GM19395 (cell line): ENCODE results near the gene MAPK8IP3.
"Not testable (repeated sequence)": the region's sequence is repeated elsewhere in the genome, so short reads cannot be mapped to it uniquely, and the experiment has no call there.

Experiments
- ATAC-seq: cut with Tn5 transposase; IDR thresholded peaks from one replicate; pipeline ENCODE4 v1.9.1; 2021; ENCODE audit warnings: mild to moderate bottlenecking, moderate library complexity; ENCODE audit not compliant: unreplicated experiment

The MAPK8IP3 gene

DNA sequence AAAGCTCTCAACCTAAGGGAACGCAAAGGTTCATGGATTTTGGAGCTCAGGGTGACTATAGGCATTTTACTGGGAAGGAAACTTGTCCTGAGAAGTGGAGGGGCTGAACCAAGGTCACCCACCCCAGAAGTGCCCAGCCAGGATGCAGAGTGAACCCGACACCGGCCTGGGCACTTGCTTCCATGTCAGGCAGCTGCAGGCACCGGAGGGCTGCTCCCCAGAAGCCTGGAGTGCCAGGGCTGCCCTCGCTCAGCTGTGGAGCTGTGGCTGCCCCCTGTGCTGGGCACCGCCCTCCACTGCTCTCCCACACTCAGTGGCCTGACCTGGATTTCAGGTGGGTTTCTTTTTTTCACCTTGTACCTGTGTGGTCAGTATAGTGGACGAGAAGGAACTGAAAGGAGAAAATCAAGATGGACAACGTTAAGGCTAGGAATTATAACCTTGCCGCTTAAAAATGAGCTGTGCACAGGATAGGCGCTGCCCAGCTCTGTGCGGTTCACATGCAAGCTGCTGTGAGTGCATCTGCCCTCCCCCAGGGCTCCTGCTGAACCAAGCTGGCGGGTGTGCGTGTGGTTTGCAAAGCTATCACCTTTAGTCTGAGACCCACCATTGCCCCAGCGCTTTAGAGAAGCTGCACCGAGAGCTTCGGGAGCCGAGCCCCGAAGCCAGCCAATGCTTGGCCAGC lies 2.2 kb downstream of the MAPK8IP3 start:
- no peak for ATAC-seq

DNA sequence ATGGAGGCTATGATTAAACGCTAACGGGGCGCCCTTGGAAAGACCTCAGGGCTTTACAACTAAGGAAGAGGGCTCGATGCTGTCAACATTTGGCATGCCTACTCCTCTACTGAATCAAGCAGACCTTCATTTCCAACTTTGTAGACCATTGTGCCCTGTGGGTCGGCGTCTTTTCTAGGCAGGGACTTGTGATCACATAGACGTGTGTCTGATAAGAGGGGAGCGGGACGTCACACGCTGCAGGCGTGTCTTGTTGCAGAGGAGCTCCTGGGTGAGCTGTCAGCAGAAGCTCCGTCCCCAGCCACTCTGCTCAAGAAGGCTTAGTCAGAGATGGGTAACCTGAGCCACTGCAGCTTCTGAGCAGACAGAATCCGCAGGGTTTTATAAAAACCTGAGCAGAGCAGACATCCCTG lies 2.8 kb downstream of the MAPK8IP3 start:
- no peak for ATAC-seq

DNA sequence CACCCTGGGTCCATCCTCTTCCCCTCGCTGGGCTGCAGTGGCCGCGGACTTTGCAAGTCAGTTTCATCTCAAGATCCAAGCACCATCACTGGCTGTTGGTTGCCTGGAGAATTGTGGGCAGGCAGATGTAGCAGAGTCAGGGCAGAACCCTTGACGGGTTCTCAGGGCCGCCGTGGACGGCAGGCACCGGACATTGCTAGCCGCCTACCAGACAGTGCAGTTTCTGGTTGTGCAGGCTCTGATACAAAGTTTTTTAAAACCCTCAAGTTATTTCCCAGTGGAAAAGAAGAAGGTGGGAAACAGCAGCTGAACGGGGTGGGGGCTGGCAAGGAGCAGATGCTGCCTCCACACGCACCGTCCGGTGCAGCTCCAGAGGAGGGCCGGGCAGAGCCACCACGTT lies 3.4 kb downstream of the MAPK8IP3 start:
- no peak for ATAC-seq

DNA sequence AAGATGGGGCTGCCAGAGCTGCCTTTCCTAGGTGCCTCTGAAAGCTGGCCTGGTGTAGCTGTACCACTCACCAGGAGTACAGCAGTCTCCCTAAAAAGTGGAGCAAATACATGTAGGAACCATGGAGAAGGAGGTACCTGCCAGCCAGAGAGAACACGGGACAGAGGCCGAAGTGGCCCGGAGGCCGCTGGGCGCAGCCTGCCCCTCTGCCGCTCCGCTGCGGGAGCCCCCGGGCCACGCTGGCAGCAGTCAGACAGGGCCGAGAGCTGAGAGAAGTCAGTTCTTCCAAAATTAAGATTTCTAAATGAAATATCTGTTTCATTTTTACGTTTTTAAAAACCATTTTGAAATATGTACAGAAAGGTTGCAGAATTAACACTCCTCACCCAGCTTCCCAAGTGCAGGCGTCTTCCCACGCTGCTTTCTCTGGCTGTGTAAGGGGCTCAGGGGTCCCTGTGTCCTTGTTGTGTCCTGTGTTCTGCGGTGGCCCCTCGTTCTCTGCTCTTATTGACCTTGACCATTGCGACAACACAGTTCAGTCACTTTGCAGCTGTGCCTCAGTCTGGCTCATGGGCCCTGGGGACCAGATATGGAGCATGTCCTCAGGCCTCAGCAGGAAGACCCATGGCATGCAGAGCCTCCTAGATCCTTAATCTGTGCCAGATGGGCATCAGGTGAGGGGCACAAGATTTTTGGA lies 5.0 kb downstream of the MAPK8IP3 start:
- ATAC-seq = no peak

DNA sequence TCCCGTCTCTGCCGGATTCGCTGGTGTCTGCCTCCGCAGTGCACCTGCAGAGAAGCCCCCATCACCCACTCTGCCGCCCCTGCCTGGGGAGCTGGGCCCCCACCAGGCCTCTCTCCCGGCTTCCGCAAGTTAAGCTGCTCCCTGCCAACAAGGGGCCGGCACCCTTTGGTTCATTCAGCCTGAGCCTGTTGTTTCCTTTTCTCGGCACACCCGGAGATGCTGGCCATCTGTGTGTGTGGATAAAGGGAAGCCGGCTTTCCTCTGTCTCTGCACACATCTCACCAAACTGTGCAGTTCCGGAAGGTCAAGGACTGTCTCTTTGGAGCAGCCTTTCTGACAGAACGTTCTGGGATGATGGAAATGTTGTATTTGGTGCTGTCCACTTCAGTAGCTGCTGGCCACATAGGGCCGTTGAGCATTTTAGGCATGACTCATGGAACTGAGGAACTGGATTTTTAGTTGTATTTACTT lies 6.8 kb downstream of the MAPK8IP3 start:
- no peak for ATAC-seq

DNA sequence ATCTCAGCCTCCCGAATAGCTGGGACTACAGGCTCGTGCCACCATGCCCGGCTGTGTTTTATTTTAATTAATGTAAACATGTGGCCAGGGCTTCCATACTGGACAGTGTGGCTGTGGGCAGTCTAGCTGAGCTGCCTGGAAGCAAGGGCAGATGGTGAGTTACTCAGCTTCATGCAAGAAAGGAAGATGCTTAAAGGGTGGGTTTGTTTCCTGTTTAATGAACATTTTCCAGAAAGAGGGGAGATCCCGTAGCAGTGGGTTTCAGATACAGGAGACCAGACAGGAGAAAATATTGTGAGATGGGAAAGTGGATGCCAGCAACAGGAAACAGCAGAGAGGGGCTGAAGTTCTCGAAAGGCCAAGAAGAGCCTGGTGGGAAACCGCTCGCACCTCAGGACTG lies 7.3 kb downstream of the MAPK8IP3 start:
- no peak for ATAC-seq

DNA sequence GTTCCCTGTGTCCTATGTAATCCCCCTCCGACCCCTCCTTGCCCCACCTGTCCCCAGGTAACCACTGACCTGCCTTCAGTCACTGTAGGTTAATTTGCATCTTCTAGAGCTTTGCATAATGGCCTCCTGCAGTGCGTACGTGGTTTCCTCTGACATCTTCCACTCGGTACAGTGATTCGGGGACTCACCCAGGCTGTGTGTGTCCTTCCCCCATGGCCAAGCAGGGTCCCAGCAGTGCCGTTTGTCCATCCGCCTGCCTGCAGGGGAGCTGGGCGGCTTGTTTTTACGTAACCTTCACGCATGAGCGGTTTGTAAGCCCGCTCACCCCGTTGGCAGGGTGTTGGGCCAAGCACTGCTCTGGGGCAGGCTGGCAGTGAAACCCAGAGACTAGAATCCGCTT lies 7.9 kb downstream of the MAPK8IP3 start:
- no peak for ATAC-seq

DNA sequence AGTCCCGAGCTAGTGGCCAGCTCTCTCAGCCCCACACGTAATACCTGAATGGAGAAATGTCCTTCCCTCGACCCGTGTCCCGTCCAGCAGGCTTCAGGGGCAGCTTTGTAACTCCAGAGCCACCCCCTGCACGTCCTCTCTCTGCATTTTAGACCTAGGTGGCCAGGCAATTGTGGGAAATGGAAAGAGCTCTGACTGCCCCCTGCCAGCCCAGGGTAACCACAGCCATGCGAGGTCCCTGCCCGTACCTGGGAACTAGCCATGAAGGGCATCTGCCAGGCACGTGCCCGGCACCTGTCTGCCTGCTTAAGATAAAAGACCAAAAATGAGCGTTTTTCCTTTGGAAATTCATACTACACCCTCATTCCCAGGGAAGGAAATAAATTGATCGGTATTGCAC lies 9.2 kb downstream of the MAPK8IP3 start:
- no peak for ATAC-seq

DNA sequence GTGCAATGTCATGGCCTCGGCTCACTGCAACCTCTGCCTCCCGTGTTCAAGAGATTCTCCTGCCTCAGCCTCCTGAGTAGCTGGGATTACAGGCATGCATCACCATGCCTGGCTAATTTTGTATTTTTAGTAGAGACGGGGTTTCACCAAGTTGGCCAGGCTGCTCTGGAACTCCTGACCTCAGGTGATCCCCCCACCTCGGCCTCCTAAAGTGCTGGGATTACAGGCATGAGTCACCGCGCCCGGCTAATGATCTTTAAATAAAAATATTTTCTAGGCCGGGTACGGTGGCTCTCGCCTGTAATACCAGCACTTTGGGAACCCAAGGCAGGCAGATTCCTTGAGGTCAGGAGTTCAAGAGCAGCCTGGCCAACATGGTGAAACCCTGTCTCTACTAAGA lies 12.2 kb downstream of the MAPK8IP3 start:
- ATAC-seq = not testable (repeated sequence)

DNA sequence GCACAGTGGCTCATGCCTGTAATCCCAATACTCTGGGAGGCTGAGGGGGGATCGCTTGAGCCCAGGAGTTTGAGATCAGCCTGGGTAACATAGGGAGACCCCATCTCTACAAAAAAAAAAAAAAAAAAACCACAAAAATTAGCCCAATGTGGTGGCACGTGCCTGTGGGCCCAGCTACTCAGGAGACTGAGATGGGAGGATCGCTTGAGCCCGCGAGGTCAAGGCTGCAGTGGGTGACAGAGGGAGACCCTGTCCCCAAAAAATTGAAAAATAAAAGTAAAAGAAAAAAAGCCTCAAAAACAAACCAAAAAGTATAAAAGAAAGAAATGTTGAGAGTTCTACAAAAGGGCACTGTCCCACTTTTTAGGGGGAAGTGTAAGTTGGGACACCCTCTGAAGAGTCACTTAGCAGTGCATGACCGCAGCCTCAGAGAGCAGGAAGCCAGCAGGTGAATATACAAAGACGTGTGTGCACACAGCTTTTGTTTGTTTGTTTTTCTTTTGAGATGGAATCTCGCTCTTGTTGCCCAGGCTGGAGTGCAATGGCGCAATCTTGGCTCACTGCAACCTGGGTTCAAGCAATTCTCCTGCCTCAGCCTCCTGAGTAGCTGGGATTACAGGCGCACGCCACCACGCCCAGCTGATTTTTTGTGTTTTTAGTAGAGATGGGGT lies 13.7 kb downstream of the MAPK8IP3 start:
- ATAC-seq = not testable (repeated sequence)

DNA sequence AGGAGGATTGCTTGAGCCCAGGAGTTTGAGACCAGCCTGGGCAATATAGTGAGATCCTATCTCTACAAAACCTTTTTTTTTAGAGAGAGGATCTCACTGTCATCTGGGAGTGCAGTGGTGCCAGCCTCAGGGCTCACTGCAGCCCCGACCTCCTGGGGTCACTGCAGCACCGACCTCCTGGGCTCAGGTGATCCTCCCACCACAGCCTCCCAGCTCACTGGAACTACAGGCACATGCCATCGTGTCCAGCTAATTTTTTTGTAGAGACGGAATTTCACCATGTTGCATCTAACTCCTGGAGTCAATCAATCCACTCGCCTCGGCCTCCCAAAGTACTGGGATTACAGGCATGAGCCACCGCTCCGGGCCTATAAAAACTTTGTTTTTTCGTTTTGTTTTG lies 15.4 kb downstream of the MAPK8IP3 start:
- ATAC-seq = no peak

DNA sequence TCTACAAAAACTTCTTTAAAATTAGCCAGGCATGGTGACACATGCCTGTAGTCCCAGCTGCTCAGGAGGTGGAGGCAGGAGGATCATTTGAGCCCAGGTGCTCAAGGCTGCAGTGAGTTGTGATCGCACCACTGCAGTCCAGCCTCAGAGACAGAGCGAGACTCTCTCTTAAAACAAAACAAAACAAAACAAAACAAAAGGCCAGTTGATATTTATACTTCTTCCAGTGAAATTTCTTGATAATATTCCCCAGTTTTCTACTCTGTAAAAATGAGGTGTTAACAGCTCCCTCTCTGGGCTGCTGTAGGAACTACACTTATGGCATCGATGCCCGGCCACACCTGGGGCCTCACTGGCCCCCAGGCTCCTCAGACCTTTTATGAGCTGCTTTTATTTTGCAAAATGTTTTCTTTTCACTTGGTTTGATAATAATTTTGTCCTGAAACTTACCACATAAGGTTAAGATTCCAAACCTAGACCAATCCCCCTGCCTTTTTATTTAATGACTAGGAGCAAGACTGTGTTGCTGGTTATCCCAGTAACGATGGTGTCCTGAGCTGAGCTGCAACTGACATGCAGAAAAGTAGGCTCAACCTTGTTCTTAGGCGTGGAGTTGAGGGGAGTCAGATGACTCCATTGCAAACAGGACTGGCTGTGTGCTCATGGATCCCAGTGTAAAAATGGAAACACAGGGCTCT lies 17.6 kb downstream of the MAPK8IP3 start:
- no peak for ATAC-seq

DNA sequence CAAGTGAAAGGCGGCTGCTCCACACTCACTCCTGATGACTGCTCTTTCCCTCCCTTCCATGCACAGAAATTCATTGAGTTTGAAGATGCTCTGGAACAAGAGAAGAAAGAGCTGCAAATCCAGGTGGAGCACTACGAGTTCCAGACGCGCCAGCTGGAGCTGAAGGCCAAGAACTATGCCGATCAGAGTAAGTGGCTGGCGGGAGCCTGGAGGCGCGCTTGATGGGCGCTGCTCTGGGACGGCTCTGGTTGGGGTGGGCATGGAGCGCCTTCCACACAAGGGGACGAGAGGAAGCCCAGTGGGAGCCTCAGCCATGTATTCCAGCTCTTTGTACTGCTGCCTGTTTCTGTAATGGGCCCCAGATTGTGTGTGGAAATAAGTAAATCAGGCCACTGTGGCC lies 18.5 kb downstream of the MAPK8IP3 start:
- ATAC-seq = no peak

DNA sequence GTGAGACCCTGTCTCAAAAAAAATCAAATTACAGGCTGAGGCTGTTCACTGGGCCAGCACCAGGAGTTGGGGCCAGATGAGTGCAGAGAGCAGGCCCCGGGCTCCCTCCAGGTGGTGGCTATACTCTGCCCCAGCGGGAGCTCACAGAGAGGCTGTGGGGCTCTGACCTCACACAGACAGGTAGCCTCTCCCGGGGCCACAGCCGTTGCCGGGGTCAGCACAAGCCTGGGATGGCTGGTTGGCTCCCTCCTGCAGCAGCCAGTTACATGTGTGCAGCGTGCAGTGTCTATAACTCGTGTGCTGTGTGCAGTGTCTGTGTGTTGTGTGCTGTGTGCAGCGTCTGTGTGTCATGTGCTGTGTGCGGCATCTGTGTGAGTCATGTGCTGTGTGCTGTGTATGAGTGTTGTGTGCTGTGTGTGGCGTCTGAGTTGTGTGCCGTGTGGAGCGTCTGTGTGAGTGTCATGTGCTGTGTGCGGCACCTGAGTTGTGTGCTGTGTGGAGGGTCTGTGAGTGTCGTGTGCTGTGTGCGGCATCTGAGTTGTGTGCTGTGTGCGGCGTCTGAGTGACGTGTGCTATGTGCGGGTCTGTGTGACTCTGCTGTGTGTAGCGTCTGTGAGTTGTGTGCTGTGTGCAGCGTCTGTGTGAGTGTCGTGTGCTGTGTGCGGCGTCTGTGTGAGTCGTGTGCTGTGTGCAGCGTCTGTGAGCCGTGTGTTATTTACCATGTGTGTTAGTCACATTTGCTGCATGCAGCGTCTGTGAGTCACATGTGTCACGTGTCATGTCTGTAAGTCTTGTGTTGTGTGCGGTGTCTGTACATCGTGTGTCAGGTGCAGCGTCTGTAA lies 20.9 kb downstream of the MAPK8IP3 start:
- no peak for ATAC-seq

DNA sequence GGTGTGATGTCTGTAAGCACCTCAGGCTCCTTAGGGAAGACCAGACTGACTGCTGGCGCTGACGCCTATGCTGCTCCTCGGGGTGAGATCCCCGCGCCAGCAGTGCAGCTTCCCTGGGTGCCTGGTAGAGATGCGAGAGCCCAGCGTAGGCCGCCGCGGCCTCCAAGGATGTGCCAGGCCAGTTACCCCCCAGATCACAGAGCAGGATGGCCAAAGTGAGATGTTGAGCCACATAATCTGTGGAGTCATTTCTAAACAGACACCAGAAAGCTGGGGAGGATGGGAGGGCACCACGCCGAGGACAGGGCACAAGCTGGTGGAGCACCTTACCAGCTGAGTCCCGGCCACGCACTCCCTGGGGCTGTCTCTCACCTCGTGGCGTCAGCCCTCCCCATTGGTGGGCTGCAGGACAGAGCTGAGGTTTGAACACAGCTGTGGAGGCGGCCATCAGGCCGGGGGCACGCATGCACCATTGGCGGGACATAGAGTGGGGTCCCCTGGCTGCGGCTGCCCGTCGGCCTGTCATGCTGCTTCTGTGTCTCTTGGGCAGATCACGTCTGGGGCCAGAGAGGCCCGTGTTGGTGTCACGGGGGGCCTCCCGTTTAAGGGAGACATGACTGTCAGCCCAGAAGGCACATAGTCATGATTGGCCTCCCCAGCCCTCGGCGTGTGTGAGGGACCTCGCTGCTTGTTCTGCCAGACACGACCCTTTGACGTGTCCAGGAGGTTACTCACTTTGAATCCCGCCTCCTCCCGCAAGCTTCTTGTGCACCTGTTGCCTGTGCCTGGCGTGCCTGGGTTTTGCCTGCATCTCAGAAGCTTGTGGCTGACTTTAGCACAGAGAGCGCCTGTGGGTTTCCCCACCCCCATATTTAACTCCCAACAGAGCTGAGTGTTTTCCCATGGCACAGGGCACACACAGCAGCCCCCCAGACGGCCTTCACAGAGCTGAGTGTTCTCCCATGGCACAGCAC lies 21.9 kb downstream of the MAPK8IP3 start:
- no peak for ATAC-seq

DNA sequence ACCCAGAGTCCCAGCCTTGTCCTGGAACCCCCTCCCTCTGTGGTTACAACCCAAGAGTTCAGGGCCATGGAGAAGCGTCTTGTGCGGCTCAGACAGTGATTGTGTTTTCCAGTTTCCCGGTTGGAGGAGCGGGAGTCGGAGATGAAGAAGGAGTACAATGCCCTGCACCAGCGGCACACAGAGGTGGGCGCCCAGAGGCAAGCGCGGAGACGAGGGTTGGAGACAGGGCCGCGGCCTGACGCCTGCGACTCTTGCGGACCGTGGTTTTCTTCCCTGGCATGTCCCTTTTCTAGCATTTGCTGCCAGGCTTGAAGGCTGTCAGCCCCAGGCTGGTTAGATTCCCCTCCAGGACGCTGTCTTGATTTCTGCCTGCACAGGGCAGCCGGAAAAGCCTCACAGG lies 23.0 kb downstream of the MAPK8IP3 start:
- ATAC-seq = no peak

DNA sequence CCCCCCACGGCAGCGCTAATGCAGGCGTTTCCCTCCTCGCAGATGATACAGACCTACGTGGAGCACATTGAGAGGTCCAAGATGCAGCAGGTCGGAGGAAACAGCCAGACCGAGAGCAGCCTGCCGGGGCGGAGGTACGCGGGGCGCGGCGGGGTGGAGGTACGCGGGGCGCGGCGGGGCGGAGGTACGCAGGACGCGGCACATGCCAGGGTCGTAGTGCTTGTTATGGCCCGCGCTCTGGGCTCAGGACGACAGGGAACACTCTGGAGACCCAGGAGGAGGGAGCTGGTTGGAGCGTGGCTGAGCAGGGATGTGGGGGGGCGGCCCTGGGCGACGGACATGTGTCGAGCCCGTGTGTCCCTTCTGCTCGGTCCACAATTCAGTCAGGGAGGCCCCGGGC lies 23.4 kb downstream of the MAPK8IP3 start:
- no peak for ATAC-seq

DNA sequence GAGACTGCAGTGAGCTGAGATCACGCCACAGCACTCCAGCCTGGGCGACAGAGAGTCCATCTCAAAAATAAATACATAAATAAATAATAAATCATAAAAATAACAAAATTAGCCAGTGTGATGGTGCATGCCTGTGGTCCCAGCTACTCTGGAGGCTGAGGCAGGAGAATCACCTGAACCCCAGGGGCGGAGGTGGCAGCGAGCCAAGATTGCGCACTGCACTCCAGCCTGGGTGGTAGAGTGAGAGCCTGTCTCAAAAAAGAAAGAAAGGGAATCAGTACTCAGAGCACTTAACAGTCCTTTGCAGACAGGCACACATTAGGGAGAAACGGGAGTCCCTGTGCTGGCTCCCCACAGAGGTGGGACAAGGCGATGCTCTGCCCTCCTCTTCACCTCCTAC lies 25.1 kb downstream of the MAPK8IP3 start:
- no peak for ATAC-seq

DNA sequence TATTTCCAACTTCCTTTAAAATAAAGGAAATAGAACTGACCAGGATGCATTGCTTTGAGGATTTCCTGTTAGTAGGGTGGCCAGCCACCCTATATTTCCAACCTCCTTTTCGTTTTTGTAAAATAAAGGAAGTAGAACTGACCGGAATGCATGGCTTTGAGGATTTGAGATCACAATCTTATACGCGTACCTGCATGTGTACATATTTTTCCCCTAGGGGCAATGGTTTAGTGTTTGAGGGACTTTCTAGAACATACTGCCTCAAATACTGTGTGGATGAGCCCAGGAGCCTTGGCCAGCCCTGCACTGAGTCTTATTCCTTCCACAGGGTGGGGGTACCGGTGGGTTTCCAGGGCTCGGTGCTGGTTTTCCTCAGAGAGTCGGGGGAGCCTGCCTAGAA lies 25.6 kb downstream of the MAPK8IP3 start:
- no peak for ATAC-seq
